ENCODE data around the gene WDR5B.
A peak's percentile ranks its signal among the peaks of the same experiment; 100 is the strongest.
"Not testable (repeated sequence)": the region's sequence is repeated elsewhere in the genome, so short reads cannot be mapped to it uniquely, and the experiment has no call there.

Gene WDR5B

DNA sequence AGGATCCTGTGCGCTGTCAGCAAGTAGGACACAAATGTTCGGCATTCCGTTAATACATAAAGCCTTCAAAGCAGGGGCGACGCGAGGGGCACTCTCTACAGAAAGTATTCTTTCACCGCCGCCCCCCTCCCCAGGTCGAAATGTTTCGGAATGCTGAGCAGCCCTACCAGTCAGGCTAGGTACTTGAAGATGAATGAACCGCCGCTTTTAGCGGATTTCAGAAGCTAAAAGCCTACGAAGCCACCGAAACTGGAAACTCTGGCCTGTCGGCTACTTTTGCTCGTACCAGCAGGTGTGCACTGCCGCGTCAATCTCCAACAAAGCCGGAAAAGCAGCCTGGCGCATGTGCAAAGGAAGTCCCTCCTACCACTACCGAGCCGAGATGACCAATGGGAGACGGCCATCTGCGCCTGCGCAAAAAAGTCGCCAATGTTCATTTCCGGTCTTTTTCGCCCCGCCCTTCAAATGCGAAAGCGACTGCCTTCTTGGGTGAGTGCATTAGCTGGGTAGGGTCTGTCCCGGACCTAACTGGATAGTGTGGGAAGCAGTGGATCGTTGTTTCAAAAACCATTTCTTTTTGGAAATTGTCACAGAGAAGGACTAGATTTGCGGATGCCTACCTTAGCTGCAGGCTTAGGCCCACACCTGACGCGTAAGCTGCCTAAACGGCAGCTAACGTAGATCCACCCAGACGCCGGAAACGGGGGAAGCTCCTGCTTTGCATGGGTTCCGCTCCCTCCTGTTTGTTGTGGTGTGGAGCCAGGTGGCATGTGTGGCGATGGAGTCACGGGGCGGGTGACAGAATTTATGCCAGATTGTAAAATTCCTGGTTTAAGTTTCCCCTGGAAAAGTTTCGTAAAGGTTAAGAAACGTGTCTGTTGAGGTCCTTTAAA, at the start of gene WDR5B:
Gene WDR5B (minus strand): TSS at position 301 of the 893 bp plus-strand sequence. CDS start 534 bp downstream, outside the sequence.
- peak; percentile 98 for DNase-seq

DNA sequence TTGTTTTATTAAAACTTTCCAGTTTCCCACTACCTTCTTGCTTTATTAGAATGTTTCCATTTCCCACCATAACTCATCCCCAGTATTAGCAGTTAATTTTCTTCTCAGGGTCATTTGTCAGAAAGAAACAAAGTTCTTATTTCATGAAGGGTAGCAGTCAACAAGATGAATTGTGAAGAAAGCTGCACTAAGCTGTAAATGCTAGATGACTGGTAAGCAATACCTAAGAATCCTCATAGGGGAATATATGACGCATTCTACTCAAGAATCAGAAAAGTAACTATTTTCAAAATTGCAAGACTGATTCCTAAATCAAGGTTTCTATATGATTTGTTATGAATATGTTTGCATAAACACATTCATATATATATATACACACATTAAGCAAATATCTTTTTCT, 48.8 kb upstream of the WDR5B start:
- no peak for DNase-seq

DNA sequence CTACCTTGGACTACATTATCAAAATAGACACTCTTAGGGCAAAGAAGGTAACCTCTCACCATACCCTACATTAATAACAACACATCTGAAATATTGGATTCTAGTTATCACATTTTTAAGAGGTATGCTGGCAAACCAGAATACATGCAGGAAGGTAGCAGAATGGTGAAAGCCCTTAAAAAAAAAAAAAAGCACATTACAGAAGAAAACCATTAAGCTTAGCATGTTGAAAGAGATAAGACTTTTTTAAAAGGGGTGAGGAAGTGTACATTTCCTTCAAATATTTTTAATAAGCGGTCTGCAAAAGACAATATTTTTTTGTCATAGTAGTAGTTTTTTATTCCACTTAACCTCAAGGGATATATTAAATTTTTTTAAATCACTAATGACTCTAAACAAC, 46.5 kb upstream of the WDR5B start:
- DNase-seq: no peak

GRCh38 chr3:122461806-122462205, 45.9 kb upstream of the WDR5B start:
- no peak for DNase-seq

- no peak for DNase-seq
These were observed 43.1 kb upstream of the WDR5B start for GRCh38 chr3:122458992-122459391.

DNA sequence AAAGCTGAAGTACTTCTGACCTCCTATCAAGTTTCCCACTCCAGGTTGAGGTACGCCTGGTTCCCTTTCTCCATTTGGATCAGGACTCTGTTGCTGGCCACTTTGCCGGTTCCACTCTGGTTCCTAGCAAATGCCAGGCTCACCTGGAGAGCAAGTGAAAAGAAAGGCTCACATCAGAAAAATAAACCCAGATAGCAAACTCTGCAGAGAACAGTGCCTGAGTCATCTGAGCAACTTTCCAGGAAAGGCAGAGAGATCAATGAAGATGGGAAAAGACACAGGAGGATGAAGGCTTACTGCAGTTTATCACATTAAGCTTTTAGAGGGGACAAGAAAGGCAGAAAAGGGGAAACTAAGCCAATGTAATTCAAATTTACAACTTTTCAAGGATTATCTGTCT, 41.8 kb upstream of the WDR5B start:
- no peak for DNase-seq

DNA sequence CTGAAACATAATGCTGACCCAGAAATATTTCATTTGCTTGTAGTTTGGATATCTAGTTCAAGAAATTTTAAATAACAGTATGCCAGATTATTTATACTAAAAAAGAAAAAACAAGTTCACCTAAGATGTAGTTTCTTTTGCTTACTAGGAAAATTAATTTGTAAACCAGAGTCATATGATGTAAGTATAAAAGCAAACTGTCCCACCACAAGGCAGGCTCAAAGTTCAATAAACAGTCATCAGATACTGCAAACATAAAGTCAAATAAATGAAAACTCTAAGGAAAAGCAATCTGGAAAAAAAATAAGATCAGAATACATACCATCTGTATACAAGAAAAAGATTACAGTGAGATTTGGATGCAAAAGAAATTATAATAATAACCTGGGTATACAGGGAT, 40.2 kb upstream of the WDR5B start:
- no peak for DNase-seq

- no peak for DNase-seq
These were observed 35.5 kb upstream of the WDR5B start for GRCh38 chr3:122451371-122451770.

DNA sequence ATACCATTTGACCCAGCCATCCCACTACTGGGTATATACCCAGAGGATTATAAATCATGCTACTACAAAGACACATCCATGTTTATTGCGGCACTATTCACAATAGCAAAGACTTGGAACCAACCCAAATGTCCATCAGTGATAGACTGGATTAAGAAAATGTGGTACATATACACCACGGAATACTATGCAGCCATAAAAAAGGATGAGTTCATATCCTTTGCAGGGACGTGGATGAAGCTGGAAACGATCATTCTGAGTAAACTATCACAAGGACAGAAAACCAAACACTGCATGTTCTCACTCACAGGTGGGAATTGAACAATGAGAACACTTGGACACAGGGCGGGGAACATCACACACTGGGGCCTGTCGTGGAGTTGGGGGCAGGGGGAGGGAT, 32.4 kb upstream of the WDR5B start:
- DNase-seq: not testable (repeated sequence)

GRCh38 chr3:122444491-122444887, 28.6 kb upstream of the WDR5B start:
- DNase-seq: not testable (repeated sequence)

DNA sequence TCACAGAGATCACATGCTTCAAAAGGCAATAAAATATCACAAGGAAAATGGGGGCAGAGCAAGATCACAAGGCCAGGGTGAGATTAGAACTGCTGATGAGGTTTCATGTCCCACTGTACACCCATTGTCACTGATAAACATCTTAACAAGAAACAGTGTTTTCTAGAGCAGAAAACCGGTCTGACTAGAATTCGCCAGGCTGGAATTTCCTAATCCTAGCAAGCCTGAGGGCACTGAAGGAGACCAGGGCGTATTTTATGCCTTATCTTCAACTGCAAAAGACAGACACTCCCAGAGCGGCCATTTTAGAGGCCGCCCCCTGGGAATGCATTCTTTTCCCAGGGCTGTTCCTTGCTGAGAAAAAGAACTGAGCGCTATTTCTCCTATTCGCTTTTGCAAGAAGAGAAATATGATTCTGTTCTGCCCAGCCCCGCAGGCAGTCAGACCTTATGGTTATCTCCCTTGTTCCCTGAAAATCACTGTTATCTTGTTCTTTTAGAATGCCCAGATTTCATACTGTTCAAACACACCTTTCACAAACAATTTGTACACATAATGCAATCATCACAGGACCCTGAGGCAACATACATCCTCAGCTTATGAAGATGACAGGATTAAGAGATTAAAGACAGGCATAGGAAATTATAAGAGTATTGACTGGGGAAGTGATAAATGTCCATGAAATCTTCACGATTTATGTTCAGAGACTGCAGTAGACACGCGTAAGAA, 28.1 kb upstream of the WDR5B start:
- DNase-seq: not testable (repeated sequence)

- DNase-seq: no peak
These were observed 27.2 kb upstream of the WDR5B start for GRCh38 chr3:122443090-122443489.

DNA sequence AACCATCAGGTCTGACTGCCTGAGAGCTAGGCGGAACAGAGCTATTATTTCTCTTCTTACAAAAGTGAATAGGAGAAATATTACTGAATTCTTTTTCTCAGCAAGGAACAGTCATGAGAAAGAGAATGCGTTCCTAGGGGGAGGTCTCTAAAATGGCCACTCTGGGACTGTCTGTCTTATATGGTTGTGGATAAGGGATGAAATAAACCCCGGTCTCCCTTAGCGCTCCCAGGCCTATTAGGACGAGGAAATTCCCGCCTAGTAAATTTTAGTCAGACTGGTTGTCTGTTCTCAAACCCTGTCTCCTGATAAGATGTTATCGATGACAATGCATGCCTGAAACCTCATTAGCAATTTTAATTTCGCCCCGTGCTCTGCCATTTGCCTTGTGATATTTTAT, 20.1 kb upstream of the WDR5B start:
- DNase-seq: no peak

DNA sequence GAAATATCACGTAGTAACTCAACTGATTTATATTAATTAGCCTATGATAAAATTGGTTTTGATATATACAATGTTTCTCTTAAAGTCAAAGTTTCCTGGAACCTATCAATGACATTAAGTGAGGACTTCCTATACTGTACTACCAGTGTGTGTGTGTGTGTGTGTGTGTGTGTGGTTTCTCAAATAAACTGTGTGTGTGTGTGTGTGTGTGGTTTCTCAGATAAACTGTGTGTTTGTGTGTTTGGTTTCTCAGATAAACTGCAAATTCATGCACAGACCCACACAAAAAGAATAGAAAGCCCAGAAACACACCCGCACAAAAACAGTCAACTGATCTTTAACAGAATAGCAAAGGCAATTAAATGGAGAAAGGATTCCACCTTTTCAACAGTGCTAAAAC, 14.5 kb upstream of the WDR5B start:
- DNase-seq: no peak

DNA sequence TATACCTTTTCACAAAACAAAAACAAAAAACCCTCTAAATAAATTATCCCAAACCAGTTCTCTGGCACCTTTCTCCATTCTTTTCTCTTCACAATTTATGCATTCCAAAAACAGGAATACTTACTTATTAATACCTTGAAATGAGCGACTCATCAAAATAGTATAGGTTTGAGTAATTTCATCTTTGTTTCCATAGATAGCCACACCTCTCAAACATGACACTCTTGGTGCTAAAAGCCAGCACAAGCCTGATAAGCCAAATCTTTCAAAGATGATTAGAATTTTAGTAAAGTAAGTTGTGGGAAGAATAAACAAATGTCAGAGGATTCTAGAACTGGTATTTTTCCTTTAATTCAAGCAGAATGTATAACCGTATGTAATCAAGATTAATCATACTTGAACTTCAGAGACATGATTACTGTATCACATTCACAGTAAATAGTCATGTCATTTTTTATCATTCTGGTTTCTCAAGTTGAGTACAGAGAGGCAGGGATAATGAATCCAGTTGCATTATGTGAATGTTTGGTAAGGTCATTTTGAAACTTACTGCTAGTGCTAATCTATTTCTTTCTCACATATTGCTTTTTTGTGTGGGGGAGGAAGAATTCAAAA, 12.1 kb upstream of the WDR5B start:
- no peak for DNase-seq

DNA sequence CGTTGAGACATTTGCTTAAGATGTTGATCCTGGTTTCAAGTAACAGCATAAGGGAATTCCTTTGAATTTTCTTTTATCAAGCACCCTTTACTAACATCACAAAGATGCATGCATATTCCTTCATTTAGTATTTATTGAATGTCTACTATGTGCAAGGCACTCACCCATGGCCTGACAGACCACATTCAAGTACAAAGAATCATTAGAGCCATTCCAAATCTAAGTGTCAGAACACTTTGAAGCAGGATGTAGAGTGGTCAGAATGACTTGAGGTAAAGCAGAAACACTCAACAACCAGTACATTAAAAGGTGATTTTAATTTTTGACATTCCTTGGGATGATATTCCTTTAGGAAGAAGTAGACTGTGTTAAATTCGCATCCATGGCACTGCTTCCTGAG, 6.0 kb upstream of the WDR5B start:
- DNase-seq: no peak

DNA sequence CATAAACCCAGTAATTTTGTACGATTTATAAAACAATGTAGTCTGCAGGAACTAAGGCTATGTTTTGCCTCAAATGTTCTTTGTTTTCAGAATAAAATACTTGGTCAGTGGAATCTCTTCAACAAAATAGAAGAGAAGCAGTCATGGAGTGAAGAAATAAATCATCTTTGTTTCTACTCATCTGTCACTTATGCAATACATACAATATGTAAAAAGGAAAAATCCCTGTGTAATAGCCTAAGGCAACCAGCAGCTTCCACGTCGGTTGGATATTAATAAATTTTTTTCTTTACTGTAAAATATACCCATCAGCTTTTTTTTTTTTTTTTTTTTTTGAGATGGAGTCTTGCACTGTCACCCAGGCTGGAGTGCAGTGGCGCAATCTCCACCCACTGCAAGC, 5.2 kb upstream of the WDR5B start:
- no peak for DNase-seq

DNA sequence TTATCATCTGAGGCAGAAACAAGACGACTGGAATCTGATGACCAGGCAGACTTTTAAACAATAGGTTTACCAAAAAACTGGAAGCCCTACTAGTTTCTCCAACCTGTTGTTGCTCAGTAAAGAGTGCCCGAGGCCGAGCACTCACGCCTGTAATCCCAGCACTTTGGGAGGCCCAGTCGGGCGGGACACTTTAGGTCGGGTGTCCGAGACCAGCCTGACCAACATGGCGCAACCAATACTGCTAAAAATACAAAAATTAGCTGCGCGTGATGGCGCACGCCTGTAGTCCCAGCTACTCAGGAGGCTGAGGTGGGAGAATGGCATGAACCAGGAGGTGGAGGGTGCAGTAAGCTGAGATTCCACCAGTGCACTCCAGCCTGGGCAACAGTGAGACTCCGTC, 1.1 kb upstream of the WDR5B start:
- no peak for DNase-seq

DNA sequence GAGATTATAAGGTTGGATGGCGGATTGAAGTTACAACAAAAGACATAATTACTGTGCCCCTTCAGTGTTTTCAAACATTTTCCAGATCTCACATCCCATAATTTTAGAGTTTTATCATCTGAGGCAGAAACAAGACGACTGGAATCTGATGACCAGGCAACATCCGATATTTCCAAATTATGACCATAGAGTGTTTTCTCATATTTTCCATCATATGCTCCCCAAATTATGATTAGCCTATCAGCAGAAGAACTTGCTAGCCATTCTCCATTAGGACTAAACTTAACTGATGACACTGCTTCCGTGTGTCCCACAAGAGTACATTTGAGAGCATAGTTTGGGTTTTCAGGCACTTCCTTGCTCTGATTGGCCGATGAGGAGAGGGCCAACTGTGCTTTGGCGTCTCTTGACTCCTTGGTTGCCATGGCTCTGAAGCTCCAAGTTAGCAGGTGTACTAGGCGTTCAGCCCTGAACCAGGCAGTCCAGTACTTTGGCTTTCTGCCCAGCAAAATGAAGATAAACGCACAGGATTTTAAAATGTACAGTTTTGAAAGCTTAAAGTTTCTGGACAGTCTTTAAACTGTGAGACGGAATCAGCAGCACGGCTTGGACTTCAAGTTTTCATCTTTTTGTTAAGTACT, 638 bp downstream of the WDR5B start:
- DNase-seq: peak; percentile 58

DNA sequence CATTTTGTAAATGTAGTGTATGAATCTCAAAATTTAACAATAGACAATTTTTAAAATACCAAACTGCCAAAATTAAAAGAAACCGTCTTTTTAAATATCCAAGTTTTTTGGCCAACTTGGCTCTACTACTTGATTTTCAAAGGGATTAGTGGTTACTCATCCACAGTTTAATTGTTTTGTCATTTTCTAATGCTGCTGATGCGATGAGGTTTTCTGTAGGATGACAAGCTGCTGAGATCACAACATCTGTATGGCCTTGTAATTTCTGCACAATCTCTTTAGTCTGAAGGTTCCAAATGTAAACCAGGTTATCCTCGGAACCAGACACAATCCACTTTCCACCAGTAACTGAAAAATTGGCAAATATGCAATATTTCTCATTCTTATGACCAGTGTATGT, 1.5 kb downstream of the WDR5B start:
- DNase-seq: no peak

DNA sequence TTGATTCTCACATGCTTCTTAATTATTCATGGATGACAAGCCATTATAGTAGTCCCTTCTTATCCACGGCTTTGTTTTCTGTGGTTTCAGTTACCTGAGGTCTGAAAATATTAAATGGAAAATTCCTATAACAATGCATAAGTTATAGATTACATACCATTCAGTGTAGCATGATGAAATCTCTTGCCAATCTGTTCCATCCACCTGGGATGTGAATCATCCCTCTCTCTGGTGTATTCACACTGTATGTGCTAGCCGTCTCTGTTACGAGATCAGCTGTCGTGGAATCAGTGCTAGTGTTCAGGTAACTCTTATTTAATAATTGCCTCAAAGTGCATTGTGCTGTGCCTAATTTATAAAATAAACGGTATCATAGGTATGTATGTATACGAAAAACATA, 5.2 kb downstream of the WDR5B start:
- DNase-seq: peak; percentile 27

GRCh38 chr3:122410111-122410510, 5.8 kb downstream of the WDR5B start:
- DNase-seq: no peak

DNA sequence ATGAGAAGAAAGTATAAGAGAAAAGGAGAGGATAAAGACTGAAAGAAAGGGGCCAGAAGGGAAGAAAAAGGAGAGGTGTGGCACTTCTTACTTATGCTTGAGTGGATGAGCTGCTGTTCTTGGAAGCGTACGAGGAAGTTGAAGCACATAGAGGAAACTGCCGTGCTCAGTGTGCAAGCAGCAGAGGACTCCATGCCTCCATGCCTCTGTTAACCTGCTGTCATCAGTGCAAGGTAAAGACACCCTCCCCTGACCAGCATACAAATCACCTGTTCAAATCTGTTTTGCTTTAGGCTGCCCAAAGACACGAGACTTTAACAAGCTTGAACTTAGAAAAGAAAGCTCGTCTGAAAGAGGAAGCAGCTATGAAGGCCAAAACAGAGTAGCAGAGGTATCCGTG, 6.4 kb downstream of the WDR5B start:
- DNase-seq: no peak
